ENCODE results near the gene CENPE. TPM values are rescaled to one million over a fixed set of nuclear protein-coding genes. Genes with fewer than 3 reads are reported as not detected.
"Not testable (repeated sequence)": the region's sequence is repeated elsewhere in the genome, so short reads cannot be mapped to it uniquely, and the experiment has no call there.

The CENPE gene
- polyA plus RNA-seq (2013, experiment 1 of 2; ENCODE audit: insufficient read length) = 14.1 TPM
- 12.6 TPM for polyA plus RNA-seq (2013, experiment 2 of 2; ENCODE audit: insufficient read length)

- DNase-seq = peak; percentile 88
Measured at GRCh38 chr4:103198111-103198765, at the start of gene CENPE. Gene CENPE (minus strand): TSS chr4:103198343. CDS start chr4:103198319, 24 bp downstream.

- no peak for DNase-seq
Measured at GRCh38 chr4:103244251-103244650, 46.1 kb upstream of the CENPE start.

GRCh38 chr4:103230938-103231337 is 32.8 kb upstream of the CENPE start:
- DNase-seq = not testable (repeated sequence)

GRCh38 chr4:103223556-103223955 is 25.4 kb upstream of the CENPE start:
- DNase-seq = not testable (repeated sequence)

- DNase-seq = no peak
Measured at GRCh38 chr4:103207673-103208072, 9.5 kb upstream of the CENPE start.

- no peak for DNase-seq
Measured at GRCh38 chr4:103204111-103204510, 6.0 kb upstream of the CENPE start.

GRCh38 chr4:103201724-103202123 is 3.6 kb upstream of the CENPE start:
- no peak for DNase-seq

- no peak for DNase-seq
Measured at GRCh38 chr4:103201253-103201652, 3.1 kb upstream of the CENPE start.

GRCh38 chr4:103199009-103199408 is 866 bp upstream of the CENPE start:
- DNase-seq = no peak

- DNase-seq = no peak
Measured at GRCh38 chr4:103197765-103198110, 405 bp downstream of the CENPE start.

GRCh38 chr4:103193457-103193856 is 4.7 kb downstream of the CENPE start:
- DNase-seq = no peak

- DNase-seq = peak; percentile 4
Measured at GRCh38 chr4:103171006-103171405, 27.1 kb downstream of the CENPE start.

GRCh38 chr4:103169750-103170149 is 28.4 kb downstream of the CENPE start:
- DNase-seq = not testable (repeated sequence)

- DNase-seq = no peak
Measured at GRCh38 chr4:103168993-103169392, 29.1 kb downstream of the CENPE start.

- no peak for DNase-seq
Measured at GRCh38 chr4:103162176-103162575, 36.0 kb downstream of the CENPE start.

GRCh38 chr4:103158760-103159159 is 39.4 kb downstream of the CENPE start:
- DNase-seq = no peak

- no peak for DNase-seq
Measured at GRCh38 chr4:103156106-103156505, 42.0 kb downstream of the CENPE start.

GRCh38 chr4:103152381-103152780 is 45.8 kb downstream of the CENPE start:
- DNase-seq = no peak

GRCh38 chr4:103150677-103151076 is 47.5 kb downstream of the CENPE start:
- peak; percentile 35 for DNase-seq

- no peak for DNase-seq
Measured at GRCh38 chr4:103144926-103145325, 53.2 kb downstream of the CENPE start.

- peak; percentile 37 for DNase-seq
Measured at GRCh38 chr4:103137446-103137827, 60.7 kb downstream of the CENPE start.

GRCh38 chr4:103136671-103137445 is 61.3 kb downstream of the CENPE start:
- no peak for DNase-seq

- DNase-seq = no peak
Measured at GRCh38 chr4:103129174-103129573, 69.0 kb downstream of the CENPE start.

GRCh38 chr4:103126126-103126525 is 72.0 kb downstream of the CENPE start:
- no peak for DNase-seq
